Hypothalamus (tissue), 51 donors: ENCODE data around the gene FAM13B.
"Not testable (repeated sequence)": the region's sequence is repeated elsewhere in the genome, so short reads cannot be mapped to it uniquely, and the experiment has no call there.

Experiments
- DNase-seq, 51 donors: peaks; one replicate each; lab custom pipeline; 2025; lab: John Stamatoyannopoulos, UW

FAM13B gene

GRCh38 chr5:138032572-138033385 is at the start of gene FAM13B:
FAM13B (minus strand) TSS chr5:138033079; CDS start chr5:138019111, 13,968 bp downstream.
- DNase-seq, result peak; percentile 23 to 87 (median 73)

GRCh38 chr5:138082033-138082432 is 49.2 kb upstream of the FAM13B start:
- DNase-seq, result no peak

- DNase-seq, result no peak
These were observed 45.2 kb upstream of the FAM13B start for GRCh38 chr5:138078006-138078643.

GRCh38 chr5:138077064-138077696 is 44.3 kb upstream of the FAM13B start:
- DNase-seq, result peak in 31 of 51 donors; percentile 0 to 73 (median 23)

- DNase-seq, result not testable (repeated sequence)
These were observed 37.1 kb upstream of the FAM13B start for GRCh38 chr5:138070026-138070425.

- DNase-seq, result peak in 46 of 51 donors; percentile 1 to 73 (median 31)
These were observed 36.1 kb upstream of the FAM13B start for GRCh38 chr5:138068742-138069600.

GRCh38 chr5:138067945-138068344 is 35.1 kb upstream of the FAM13B start:
- no peak for DNase-seq

- peak in 3 of 51 donors; percentile 1 to 7 (median 2) for DNase-seq
These were observed 32.2 kb upstream of the FAM13B start for GRCh38 chr5:138065102-138065501.

GRCh38 chr5:138064526-138064925 is 31.6 kb upstream of the FAM13B start:
- DNase-seq, result no peak

GRCh38 chr5:138054847-138055558 is 22.1 kb upstream of the FAM13B start:
- DNase-seq, result peak in 42 of 51 donors; percentile 12 to 87 (median 46)

GRCh38 chr5:138054206-138054605 is 21.3 kb upstream of the FAM13B start:
- DNase-seq, result peak in 1 of 51 donors; percentile 54

GRCh38 chr5:138053554-138053953 is 20.7 kb upstream of the FAM13B start:
- no peak for DNase-seq

- not testable (repeated sequence) for DNase-seq
These were observed 19.8 kb upstream of the FAM13B start for GRCh38 chr5:138052718-138053117.

- no peak for DNase-seq
These were observed 18.8 kb upstream of the FAM13B start for GRCh38 chr5:138051441-138052296.

GRCh38 chr5:138045283-138045682 is 12.4 kb upstream of the FAM13B start:
- DNase-seq, result not testable (repeated sequence)

GRCh38 chr5:138038826-138039225 is 5.9 kb upstream of the FAM13B start:
- peak in 5 of 51 donors; percentile 6 to 71 (median 8) for DNase-seq

GRCh38 chr5:138037907-138038633 is 5.2 kb upstream of the FAM13B start:
- no peak for DNase-seq

GRCh38 chr5:138037271-138037670 is 4.4 kb upstream of the FAM13B start:
- DNase-seq, result peak in 3 of 51 donors; percentile 4 to 42 (median 35)
